NOMO-1 (cell line): ENCODE data around the gene IL25.
A peak's percentile ranks its signal among the peaks of the same experiment; 100 is the strongest.
"Not testable (repeated sequence)": the region's sequence is repeated elsewhere in the genome, so short reads cannot be mapped to it uniquely, and the experiment has no call there.

ENCODE experiments used
- DNase-seq, 2 experiments: peaks; one replicate each; lab custom pipeline; 2025; ENCODE audit not compliant: unreplicated experiment in 2 of 2; lab: John Stamatoyannopoulos, UW

IL25 gene

GRCh38 chr14:23386999-23387398 is 14.4 kb downstream of the IL25 start:
- DNase-seq = no peak

GRCh38 chr14:23387916-23388882 is 15.6 kb downstream of the IL25 start:
- DNase-seq = no peak

GRCh38 chr14:23388996-23389395 is 16.4 kb downstream of the IL25 start:
- no peak for DNase-seq

GRCh38 chr14:23389396-23389795 is 16.8 kb downstream of the IL25 start:
- DNase-seq = no peak

GRCh38 chr14:23389871-23390270 is 17.3 kb downstream of the IL25 start:
- not testable (repeated sequence) for DNase-seq

- DNase-seq = no peak
Measured at GRCh38 chr14:23392613-23393012, 20.0 kb downstream of the IL25 start.

GRCh38 chr14:23396126-23396525 is 23.5 kb downstream of the IL25 start:
- DNase-seq = no peak

GRCh38 chr14:23396781-23397407 is 24.3 kb downstream of the IL25 start:
- no peak for DNase-seq

GRCh38 chr14:23398348-23398747 is 25.7 kb downstream of the IL25 start:
- DNase-seq = no peak

GRCh38 chr14:23399136-23399535 is 26.5 kb downstream of the IL25 start:
- no peak for DNase-seq

GRCh38 chr14:23399591-23399990 is 27.0 kb downstream of the IL25 start:
- no peak for DNase-seq

- peak in 1 of 2 experiments; percentile 3 for DNase-seq
Measured at GRCh38 chr14:23400496-23401149, 28.0 kb downstream of the IL25 start.

- peak in 1 of 2 experiments; percentile 21 for DNase-seq
Measured at GRCh38 chr14:23401291-23401690, 28.7 kb downstream of the IL25 start.

GRCh38 chr14:23402296-23403138 is 29.9 kb downstream of the IL25 start:
- peak; percentile 6 to 31 for DNase-seq

- no peak for DNase-seq
Measured at GRCh38 chr14:23403139-23403438, 30.5 kb downstream of the IL25 start.

GRCh38 chr14:23403908-23404307 is 31.3 kb downstream of the IL25 start:
- DNase-seq = no peak

- no peak for DNase-seq
Measured at GRCh38 chr14:23404331-23404900, 31.8 kb downstream of the IL25 start.

- DNase-seq = no peak
Measured at GRCh38 chr14:23405096-23405495, 32.5 kb downstream of the IL25 start.

GRCh38 chr14:23405516-23406025 is 33.0 kb downstream of the IL25 start:
- DNase-seq = no peak

GRCh38 chr14:23406244-23406643 is 33.6 kb downstream of the IL25 start:
- DNase-seq = no peak
